Measurements from ENCODE around the gene PAM.

PAM gene

DNA sequence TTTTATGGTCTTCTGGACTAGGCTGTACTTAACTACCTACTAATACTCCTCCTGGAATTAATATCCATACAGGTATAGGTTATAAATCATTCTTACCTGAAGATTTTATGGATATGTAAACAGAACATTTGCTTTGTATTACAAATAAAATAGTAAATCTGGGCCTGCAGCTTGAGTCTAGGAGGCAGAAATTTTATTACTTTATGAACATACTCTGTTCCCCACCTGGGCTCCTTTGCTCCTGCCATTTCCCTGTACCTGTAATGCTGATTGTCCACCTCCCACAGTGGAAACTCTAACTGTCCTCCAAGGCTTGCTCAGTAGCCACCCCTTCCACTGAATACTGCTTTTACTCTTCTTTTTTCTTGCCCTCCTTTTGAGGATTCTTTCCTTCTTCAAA lies 108.0 kb downstream of the PAM start:
- DNase-seq: no peak

DNA sequence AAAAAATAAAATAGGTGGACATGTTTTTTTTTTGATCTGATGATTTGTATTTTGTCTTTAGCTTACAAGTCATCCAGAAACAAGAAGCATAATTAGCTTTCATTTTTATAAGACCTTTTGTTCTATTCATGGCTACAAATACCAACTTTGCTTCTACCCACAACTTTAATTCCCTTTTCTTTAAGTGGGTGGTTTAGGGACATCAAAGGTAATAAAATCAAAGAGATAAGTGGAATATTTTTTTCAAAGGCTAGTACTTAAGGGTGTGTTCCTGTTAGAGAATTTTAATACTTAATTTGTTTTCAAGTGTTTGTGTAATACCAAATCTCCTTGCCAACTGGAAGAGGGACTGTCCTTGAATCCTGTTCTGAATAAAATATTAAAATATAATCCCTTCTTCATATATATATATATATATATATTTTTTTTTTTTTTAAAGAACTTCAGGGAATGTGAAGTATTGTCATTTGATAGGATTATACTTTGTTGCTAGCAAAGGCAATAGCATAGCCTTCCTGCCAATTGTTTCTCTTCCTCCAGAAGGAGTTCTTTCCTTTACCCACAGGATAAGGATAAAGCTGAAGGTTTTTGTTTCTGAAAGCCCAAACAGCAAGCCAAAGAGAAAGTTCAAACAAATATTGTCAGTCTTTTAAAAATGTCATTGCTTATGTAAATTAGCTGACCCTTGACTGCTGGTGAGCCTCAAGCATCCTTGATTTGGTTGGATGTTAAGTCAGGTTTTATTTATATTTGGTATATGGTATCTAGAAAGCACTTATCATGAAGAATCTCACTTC lies 108.9 kb downstream of the PAM start:
- no peak for DNase-seq

GRCh38 chr5:102865171-102865509 lies 110.0 kb downstream of the PAM start:
- no peak for DNase-seq

- peak; percentile 52 to 80 for DNase-seq
These were observed 110.6 kb downstream of the PAM start for GRCh38 chr5:102865510-102866236.

- DNase-seq: no peak
These were observed 111.1 kb downstream of the PAM start for GRCh38 chr5:102866237-102866600.

DNA sequence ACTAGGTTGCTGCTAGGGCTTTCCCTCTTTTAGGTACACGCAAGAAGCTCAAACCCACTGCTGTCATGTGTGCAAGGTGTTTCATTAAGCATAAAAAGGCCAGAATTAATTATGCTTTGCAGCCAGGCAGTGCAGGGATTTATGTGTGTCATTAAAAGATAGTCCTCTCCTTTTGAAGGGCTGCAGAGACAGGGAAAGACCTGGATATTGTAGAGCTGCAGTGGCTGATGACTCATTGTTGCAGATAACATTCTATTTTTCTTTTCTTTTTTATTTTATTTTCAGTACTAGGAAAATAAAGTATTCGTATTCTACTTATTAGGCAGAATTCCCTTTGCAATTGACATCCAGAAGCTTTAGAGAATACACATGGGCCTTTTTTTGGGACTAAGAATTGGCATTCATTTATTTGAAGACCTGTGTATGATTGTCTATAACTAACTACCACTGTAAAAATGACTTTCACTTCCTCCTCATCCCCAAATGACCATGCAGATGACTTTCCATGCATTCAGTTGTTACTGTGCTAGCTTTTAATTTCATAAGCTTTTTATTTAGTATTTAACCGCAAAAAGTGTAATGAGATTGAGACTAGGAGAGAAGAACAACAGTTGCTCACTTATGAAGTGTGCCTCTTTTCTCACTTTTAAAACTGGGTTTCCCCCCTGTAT lies 113.0 kb downstream of the PAM start:
- DNase-seq: no peak

GRCh38 chr5:102869230-102869629 lies 114.1 kb downstream of the PAM start:
- no peak for DNase-seq

- no peak for DNase-seq
These were observed 118.4 kb downstream of the PAM start for GRCh38 chr5:102873379-102873932.

DNA sequence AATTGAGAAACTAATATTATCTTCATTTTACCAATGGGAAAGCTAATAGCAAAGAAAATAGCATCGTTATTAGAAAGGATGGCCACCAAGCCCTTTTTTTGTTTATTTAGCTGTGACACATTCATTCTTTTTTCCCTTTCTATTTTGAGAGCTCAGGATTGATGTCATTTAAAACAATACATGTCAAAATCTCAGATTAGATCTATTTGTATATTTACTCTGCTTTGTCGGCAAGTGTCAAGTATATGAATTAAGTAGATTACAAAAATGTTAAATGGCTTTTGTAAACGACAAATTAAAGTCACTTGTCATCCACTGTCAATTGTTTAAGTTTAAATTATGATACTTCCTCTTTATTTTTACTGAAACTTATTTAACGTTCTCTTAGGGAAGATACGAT lies 118.9 kb downstream of the PAM start:
- DNase-seq: no peak

- DNase-seq: no peak
These were observed 120.6 kb downstream of the PAM start for GRCh38 chr5:102875721-102876123.

GRCh38 chr5:102876610-102877009 lies 121.5 kb downstream of the PAM start:
- no peak for DNase-seq

DNA sequence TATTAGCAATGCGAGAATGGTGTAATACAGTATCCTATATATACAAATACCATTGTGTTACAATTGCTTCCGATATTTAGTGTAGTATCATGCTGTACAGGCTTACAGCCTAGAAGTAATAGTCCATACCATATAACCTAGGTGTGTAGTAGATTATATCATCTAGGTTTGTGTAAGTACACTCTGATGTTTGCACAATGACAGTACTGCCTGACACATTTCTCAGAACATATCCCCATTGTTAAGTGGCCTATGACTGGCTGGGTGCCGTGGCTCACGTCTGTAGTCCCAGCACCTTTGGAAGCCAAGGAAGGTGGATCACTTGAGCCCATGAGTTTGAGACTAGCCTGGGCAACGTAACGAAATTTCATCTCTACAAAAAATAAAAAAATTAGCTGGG lies 124.6 kb downstream of the PAM start:
- DNase-seq: no peak

DNA sequence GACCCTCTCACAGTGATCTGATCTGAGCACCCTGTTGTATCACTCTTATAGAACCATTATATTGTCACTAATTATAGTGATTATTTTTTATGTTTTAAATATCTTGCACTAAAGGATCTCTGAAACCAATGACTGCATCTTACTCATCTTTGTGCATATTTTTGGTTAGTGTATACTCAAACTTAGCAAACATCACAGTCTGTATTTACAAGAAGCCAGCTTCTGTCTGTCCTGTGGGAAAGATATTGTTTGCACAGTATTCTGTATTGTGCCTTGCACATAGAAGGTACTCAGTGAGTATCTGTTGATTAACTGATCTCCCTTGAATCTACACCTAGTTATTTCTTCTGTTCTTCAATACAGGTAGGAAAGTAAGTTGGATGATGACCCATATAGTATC lies 131.5 kb downstream of the PAM start:
- no peak for DNase-seq

- no peak for DNase-seq
These were observed 133.4 kb downstream of the PAM start for GRCh38 chr5:102888483-102888882.

- DNase-seq: no peak
These were observed 133.9 kb downstream of the PAM start for GRCh38 chr5:102889033-102889432.

DNA sequence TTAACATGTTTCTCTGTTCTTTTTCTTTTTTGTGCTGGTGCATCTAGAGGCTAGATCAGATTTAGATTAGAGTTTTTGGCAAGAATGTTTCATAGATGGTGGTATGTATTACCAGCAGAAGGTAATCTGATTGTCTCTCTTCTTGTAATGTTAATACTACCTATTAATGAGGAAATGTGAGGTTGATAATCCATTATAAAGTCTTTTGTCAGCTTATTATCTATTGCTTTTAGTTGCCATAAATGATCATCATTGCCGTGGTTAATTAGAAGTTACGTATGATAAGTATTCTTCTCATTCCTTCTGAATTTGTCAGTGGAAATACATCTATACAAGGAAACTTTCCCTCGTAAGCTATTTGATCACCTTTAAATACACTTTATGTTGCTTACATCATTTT lies 135.0 kb downstream of the PAM start:
- DNase-seq: no peak

- no peak for DNase-seq
These were observed 136.1 kb downstream of the PAM start for GRCh38 chr5:102891175-102891574.

DNA sequence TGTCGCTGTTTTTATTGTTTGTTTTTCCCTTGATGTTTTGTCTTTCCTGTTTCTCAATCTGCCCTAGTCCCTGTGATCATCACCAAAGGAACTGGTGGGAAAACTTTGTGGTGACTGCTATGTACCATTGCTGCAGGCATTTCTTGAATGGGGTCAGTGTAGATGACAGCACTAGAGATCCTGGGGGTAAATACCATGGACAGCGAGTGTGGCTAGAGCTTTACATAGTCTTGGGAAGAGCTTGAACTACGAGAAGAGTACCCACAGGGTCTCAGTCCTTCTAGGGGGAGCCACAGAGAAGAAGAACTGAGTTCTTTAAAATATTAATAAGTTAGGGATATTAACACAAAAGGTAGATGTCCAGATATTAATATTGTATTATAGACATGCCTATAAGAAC lies 138.8 kb downstream of the PAM start:
- DNase-seq: no peak

DNA sequence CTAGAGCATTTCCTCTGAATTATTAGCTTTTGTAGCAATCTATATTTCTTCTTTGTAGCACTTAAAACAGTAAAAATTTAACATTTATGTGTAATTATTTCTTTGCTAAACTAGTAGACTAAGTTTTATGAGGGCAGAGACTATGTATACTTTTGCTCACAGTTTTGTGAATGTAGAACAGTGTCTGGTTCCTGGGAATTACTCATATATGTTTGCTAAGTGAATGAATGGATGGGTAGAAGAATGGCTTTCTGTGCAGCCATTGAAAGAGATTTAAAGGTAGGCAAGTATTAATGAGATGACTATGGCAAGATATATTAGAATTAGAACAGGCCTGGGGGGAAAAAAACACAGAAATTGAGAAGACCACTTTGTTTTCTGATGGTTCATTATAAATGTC lies 140.1 kb downstream of the PAM start:
- DNase-seq: no peak

GRCh38 chr5:102895976-102896375 lies 140.9 kb downstream of the PAM start:
- no peak for DNase-seq

- DNase-seq: no peak
These were observed 146.5 kb downstream of the PAM start for GRCh38 chr5:102901424-102902134.

DNA sequence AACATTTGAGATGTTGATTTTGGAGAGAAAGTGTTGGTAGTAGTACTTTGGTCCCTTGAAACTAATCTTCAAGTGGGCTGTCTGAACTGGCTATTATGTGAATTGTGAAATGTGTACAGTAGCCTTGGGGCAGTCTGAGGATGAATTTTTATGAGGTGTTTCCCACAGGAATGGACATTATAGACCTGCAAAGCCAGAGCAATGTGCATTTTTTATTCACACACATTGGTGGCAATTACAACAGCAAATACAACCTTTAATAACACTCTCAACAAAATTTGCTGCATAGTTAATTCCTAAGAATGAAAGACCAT lies 147.0 kb downstream of the PAM start:
- no peak for DNase-seq

- no peak for DNase-seq
These were observed 147.5 kb downstream of the PAM start for GRCh38 chr5:102902647-102903046.

Data from inflammatory macrophage (primary cell).